LNCaP clone FGC (cell line): ENCODE data around the gene MLLT3.

Experiments
- DNase-seq: peaks from one replicate; pipeline ENCODE4 v3.0.0-alpha.2; 2011; ENCODE audit warnings: low read depth
- H3K4me3 ChIP-seq: 2 replicates; pipeline ENCODE4 v1.5.1; 2011; ENCODE audit warnings: mild to moderate bottlenecking, low read depth, low read length, control low read depth
- CTCF ChIP-seq: IDR thresholded peaks from 2 replicates; pipeline ENCODE4 v1.5.1; 2012; ENCODE audit warnings: mild to moderate bottlenecking; ENCODE audit not compliant: control insufficient read depth, insufficient read depth; ENCODE audit errors: extremely low read depth

Gene MLLT3

GRCh38 chr9:20561531-20561930, 60.8 kb downstream of the MLLT3 start:
- no peak for TF ChIP-seq CTCF
- no peak for DNase-seq
- no peak overlapping the region for H3K4me3 ChIP-seq

- H3K4me3 ChIP-seq = no peak overlapping the region
- TF ChIP-seq CTCF = no peak
- no peak for DNase-seq
These were observed 62.9 kb downstream of the MLLT3 start for GRCh38 chr9:20559231-20559890.

- DNase-seq = no peak
- no peak for TF ChIP-seq CTCF
- no peak overlapping the region for H3K4me3 ChIP-seq
These were observed 63.7 kb downstream of the MLLT3 start for GRCh38 chr9:20558566-20559016.

GRCh38 chr9:20557890-20558565, 64.3 kb downstream of the MLLT3 start:
- no peak overlapping the region for H3K4me3 ChIP-seq
- DNase-seq = no peak
- no peak for TF ChIP-seq CTCF

- TF ChIP-seq CTCF = no peak
- H3K4me3 ChIP-seq = no peak overlapping the region
- no peak for DNase-seq
These were observed 65.0 kb downstream of the MLLT3 start for GRCh38 chr9:20557285-20557684.

- DNase-seq = no peak
- no peak for TF ChIP-seq CTCF
- no peak overlapping the region for H3K4me3 ChIP-seq
These were observed 68.6 kb downstream of the MLLT3 start for GRCh38 chr9:20553558-20554149.
